MG63 (cell line): ENCODE measurements around the gene MTHFD1L. TPM values are rescaled to one million over a fixed set of nuclear protein-coding genes. Genes with fewer than 3 reads are reported as not detected.
A peak's percentile ranks its signal among the peaks of the same experiment; 100 is the strongest.
"Not testable (repeated sequence)": the region's sequence is repeated elsewhere in the genome, so short reads cannot be mapped to it uniquely, and the experiment has no call there.

Experiments
- DNase-seq: peaks from one replicate; pipeline ENCODE4 v3.0.0-alpha.2; 2020
- H3K27me3 ChIP-seq: fragments of 250-450 bp; sonication (Bioruptor Pico); 2 replicates; pipeline ENCODE4 v1.5.1; 2020; ENCODE audit warnings: mild to moderate bottlenecking, moderate library complexity
- H3K36me3 ChIP-seq: fragments of 250-450 bp; sonication (Bioruptor Pico); 2 replicates; pipeline ENCODE4 v1.5.1; 2020; ENCODE audit warnings: mild to moderate bottlenecking, moderate library complexity
- H3K4me3 ChIP-seq: fragments of 250-450 bp; sonication (Bioruptor Pico); 2 replicates; pipeline ENCODE4 v1.5.1; 2020; ENCODE audit warnings: mild to moderate bottlenecking, moderate library complexity
- H3K9me3 ChIP-seq: fragments of 250-450 bp; sonication (Bioruptor Pico); 2 replicates; pipeline ENCODE4 v1.5.1; 2020; ENCODE audit warnings: mild to moderate bottlenecking, moderate library complexity
- total RNA-seq: library from RNA; depleted of rRNA; stranded (reverse); fragments of >200 nt; shearing (Covaris generic); gene quantifications from 2 replicates; pipeline ENCODE4 v1.2.3, GENCODE V29; 2014; ENCODE audit warnings: low replicate concordance

The MTHFD1L gene
- total RNA-seq, 1 experiment from 2014 or later: 64.8 TPM

- Histone ChIP-seq H3K4me3 (no peak overlapping the region), H3K27me3 (no peaks in the 10 kb centered on the region), H3K9me3 (peaks cover 10% of the 10 kb centered on the region), H3K36me3 (peaks cover 44% of the 10 kb centered on the region)
- no peak for DNase-seq
Measured at GRCh38 chr6:151069641-151070040, 204.1 kb downstream of the MTHFD1L start.

GRCh38 chr6:151070631-151071051, 205.1 kb downstream of the MTHFD1L start:
- H3K36me3 ChIP-seq: peaks cover 43% of the 10 kb centered on the region

GRCh38 chr6:151071295-151071694, 205.8 kb downstream of the MTHFD1L start:
- H3K36me3 ChIP-seq: peaks cover 45% of the 10 kb centered on the region
- DNase-seq: peak; percentile 64
- peaks cover 19% of the 10 kb centered on the region for H3K9me3 ChIP-seq
- H3K4me3 ChIP-seq: peak overlapping the region; percentile 6; the same call in 1 of the 2 replicates
- no peaks in the 10 kb centered on the region for H3K27me3 ChIP-seq

More at GRCh38 chr6:151070631-151071051, 205.1 kb downstream of the MTHFD1L start:
- no peaks in the 10 kb centered on the region for H3K27me3 ChIP-seq
- peak; percentile 48 for DNase-seq
- H3K9me3 ChIP-seq: peaks cover 16% of the 10 kb centered on the region
- H3K4me3 ChIP-seq: peak overlapping the region; percentile 6; the same call in 1 of the 2 replicates

- Histone ChIP-seq H3K36me3 (peaks cover 58% of the 10 kb centered on the region), H3K4me3 (no peak overlapping the region), H3K27me3 (no peaks in the 10 kb centered on the region), H3K9me3 (peaks cover 19% of the 10 kb centered on the region)
- no peak for DNase-seq
Measured at GRCh38 chr6:151073146-151073545, 207.6 kb downstream of the MTHFD1L start.

- no peak for DNase-seq
- Histone ChIP-seq H3K9me3 (peaks cover 19% of the 10 kb centered on the region), H3K27me3 (no peaks in the 10 kb centered on the region), H3K4me3 (no peak overlapping the region), H3K36me3 (peaks cover 63% of the 10 kb centered on the region)
Measured at GRCh38 chr6:151073701-151074100, 208.2 kb downstream of the MTHFD1L start.

GRCh38 chr6:151075005-151075404, 209.5 kb downstream of the MTHFD1L start:
- peaks cover 65% of the 10 kb centered on the region for H3K36me3 ChIP-seq
- no peak for DNase-seq

DNA sequence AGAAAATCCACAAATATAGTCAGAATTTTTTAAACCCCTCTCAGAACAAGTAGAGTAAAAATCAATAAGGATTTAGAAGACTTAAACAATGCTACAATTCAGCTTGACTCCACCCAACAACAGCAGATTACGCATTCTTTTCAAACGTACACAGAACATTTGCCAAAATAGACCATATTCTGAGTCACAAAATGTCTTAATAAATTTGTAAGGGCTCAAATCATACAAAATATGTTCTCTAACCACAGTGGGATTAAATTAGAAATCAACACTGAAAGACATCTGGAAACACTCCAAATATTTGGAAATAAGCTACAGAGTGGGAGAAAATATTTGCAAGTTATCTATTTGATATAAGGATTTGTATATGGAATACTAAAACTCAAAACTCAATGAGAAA, 210.0 kb downstream of the MTHFD1L start:
- peaks cover 63% of the 10 kb centered on the region for H3K36me3 ChIP-seq
- DNase-seq: no peak

More at GRCh38 chr6:151075005-151075404, 209.5 kb downstream of the MTHFD1L start:
- H3K4me3 ChIP-seq: no peak overlapping the region
- peaks cover 19% of the 10 kb centered on the region for H3K9me3 ChIP-seq
- no peaks in the 10 kb centered on the region for H3K27me3 ChIP-seq

GRCh38 chr6:151075930-151076555, 210.5 kb downstream of the MTHFD1L start:
- DNase-seq: no peak
- H3K36me3 ChIP-seq: peaks cover 63% of the 10 kb centered on the region

More for the DNA sequence above, 210.0 kb downstream of the MTHFD1L start:
- H3K4me3 ChIP-seq: no peak overlapping the region
- no peaks in the 10 kb centered on the region for H3K27me3 ChIP-seq
- H3K9me3 ChIP-seq: peaks cover 19% of the 10 kb centered on the region

DNA sequence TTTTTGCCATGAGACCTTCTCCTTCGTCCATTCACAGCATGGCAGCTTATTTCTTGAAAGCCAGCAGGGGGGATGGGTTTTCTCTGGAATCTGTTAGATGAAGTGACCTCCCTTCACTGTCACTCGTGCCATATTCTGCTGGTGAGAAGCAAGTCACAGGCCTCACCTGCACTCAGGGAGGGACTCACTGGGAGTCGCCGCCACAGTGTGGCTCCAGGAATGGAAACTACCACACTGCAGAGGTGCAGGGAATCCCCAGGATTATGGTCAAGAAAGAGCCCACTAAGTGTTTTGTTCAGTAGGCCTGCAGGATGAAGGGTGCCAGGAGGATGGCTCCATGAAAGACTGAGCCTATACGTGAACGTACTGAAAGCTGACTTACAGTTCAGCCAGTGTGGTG, 213.2 kb downstream of the MTHFD1L start:
- no peaks in the 10 kb centered on the region for H3K27me3 ChIP-seq
- DNase-seq: no peak
- H3K4me3 ChIP-seq: no peak overlapping the region
- peaks cover 48% of the 10 kb centered on the region for H3K36me3 ChIP-seq
- H3K9me3 ChIP-seq: peaks cover 16% of the 10 kb centered on the region

More at GRCh38 chr6:151075930-151076555, 210.5 kb downstream of the MTHFD1L start:
- peaks cover 19% of the 10 kb centered on the region for H3K9me3 ChIP-seq
- H3K27me3 ChIP-seq: no peaks in the 10 kb centered on the region
- H3K4me3 ChIP-seq: no peak overlapping the region

DNA sequence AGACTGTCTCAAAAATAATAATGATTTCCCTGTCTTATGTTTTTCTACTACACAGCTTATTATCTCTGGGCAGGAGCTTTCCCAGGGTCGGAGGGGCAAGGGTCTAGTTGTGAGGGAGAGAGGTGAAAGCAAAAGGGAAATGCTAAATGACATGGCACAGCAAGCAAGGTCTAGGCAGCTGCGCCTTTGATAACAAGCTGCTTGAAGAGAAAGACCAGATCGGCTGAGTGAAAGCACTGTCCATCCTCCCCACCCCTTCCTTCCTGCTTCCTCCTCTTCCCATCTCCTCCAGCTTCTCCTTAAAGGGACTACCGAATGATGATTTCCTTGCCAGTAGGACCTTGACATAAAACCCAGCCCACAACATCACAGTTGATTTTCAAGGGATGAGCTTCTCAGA, 216.2 kb downstream of the MTHFD1L start:
- Histone ChIP-seq H3K4me3 (no peak overlapping the region), H3K36me3 (peaks cover 30% of the 10 kb centered on the region), H3K27me3 (no peaks in the 10 kb centered on the region), H3K9me3 (no peaks in the 10 kb centered on the region)
- DNase-seq: no peak

- Histone ChIP-seq H3K27me3 (no peaks in the 10 kb centered on the region), H3K9me3 (no peaks in the 10 kb centered on the region), H3K4me3 (no peak overlapping the region), H3K36me3 (peaks cover 26% of the 10 kb centered on the region)
- no peak for DNase-seq
Measured at GRCh38 chr6:151082079-151082478, 216.6 kb downstream of the MTHFD1L start.

- Histone ChIP-seq H3K27me3 (no peaks in the 10 kb centered on the region), H3K4me3 (no peak overlapping the region), H3K36me3 (peaks cover 14% of the 10 kb centered on the region), H3K9me3 (no peaks in the 10 kb centered on the region)
- no peak for DNase-seq
Measured at GRCh38 chr6:151084275-151084674, 218.8 kb downstream of the MTHFD1L start.

DNA sequence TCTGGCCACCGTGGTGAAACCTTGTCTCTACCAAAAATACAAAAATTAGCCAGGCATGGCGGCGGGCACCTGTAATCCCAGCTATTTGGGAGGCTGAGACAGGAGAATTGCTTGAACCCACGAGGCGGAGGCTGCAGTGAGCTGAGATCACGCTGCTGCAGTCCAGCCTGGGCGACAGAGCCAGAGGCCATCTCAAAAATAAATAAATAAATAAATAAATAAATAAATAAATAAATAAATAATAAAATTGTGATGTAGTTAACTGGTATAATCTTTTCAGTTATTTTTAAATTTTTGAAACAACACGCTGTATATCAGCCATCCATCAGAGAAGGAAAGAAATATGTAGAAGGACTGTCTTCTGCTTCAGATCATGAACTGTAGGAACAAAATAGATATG, 221.6 kb downstream of the MTHFD1L start:
- H3K4me3 ChIP-seq, H3K27me3 ChIP-seq, DNase-seq, H3K9me3 ChIP-seq: not testable (repeated sequence)
- H3K36me3 ChIP-seq: peaks cover 18% of the 10 kb centered on the region

DNA sequence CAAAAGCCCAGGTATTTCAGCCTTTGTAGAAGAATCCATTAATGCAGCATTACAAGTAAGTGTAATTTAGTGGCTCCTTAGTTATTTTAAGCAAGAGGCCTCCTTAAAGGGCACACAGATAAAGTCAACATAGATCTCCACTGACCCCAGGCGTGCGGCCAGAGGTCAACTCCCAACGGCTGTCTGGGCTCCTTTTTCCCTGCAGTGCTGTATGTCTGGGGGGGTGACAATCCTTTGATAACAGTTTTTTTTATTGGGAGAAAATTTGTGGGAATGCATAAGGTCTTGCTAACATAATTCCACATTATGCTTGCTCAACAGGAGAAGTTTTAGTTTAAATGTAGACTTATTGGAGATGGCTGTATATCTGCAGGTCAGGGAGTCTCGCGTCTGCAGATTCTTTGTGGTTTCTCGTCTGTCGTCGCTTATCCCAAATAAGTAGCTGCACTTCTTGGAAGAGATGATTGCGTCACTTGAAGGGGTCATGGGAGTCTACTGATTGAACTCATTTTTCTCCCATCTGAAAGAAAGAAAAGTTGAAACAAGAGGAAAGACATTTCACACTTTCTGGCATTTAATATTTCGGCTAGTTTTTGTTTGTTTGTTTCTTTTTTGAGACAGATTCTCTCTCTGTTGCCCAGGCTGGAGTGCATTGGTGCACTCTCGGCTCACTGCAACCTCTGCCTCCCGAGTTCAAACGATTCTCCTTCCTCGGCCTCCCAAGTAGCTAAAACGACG, 222.5 kb downstream of the MTHFD1L start:
- H3K9me3 ChIP-seq: no peaks in the 10 kb centered on the region
- H3K36me3 ChIP-seq: peaks cover 28% of the 10 kb centered on the region
- DNase-seq: no peak
- H3K4me3 ChIP-seq: no peak overlapping the region
- no peaks in the 10 kb centered on the region for H3K27me3 ChIP-seq

- Histone ChIP-seq H3K9me3 (no peaks in the 10 kb centered on the region), H3K36me3 (peaks cover 29% of the 10 kb centered on the region), H3K4me3 (no peak overlapping the region), H3K27me3 (no peaks in the 10 kb centered on the region)
- no peak for DNase-seq
Measured at GRCh38 chr6:151088599-151088935, 223.1 kb downstream of the MTHFD1L start.

DNA sequence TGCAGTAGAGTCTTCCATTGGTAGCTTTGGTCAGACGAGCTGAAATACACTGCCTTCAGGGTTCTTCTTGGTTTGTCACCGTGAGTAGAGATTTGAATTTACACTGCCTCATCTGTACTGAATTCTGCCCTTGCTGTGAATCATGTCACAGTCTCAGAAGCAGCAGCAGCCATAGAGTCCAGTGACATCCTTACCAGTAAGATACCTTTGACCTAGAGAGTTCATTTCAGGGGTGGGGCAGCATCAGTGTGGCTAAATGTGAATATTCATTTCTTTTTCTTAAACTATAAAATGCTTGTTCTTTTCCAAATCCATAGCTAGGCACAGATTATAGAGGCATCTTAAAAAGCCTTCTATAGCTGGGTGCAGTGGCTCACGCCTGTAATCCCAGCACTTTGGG, 223.5 kb downstream of the MTHFD1L start:
- Histone ChIP-seq H3K4me3 (no peak overlapping the region), H3K27me3 (no peaks in the 10 kb centered on the region), H3K9me3 (no peaks in the 10 kb centered on the region), H3K36me3 (peaks cover 31% of the 10 kb centered on the region)
- no peak for DNase-seq

DNA sequence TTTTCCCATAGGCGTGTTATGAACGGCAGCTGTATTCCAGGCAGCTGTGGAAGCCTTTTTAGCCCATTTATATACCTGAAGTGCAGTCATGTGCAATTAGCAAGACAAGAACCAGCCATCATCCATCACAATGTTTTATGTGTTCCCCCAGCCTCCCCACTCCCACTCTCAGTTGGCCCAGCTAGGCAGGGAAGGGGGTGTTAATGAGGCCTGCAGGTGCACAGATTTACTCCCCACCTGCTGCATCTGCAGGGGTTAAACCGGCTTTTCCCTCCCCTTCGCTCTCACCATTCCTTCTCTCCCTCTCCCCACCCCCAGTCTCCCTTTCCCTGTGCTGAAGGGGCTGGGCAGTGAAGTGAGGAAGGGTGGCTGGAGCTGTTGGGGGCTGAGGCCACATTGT, 224.5 kb downstream of the MTHFD1L start:
- no peak for DNase-seq
- Histone ChIP-seq H3K27me3 (no peaks in the 10 kb centered on the region), H3K9me3 (no peaks in the 10 kb centered on the region), H3K4me3 (no peak overlapping the region), H3K36me3 (peaks cover 35% of the 10 kb centered on the region)

DNA sequence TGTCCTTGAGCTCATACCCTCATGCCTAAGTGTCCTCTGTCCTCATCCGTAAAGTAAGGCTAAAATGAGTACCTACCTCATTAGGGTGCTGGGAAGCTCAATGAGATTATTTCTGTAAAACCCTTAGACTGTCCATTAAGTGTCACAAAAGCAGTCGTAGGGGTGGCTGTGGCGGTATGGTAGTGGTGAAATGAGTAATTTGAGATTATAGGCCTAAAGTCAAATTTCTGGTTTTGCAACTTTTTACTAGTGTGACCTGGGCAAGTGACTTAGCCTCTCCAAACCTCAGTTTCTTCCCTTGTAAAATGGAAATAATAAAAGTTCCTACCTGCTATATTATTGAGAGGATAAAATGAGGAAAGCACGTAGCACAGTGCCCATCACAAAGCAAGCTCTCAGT, 226.1 kb downstream of the MTHFD1L start:
- Histone ChIP-seq H3K9me3 (no peaks in the 10 kb centered on the region), H3K4me3 (no peak overlapping the region), H3K27me3 (no peaks in the 10 kb centered on the region), H3K36me3 (peaks cover 48% of the 10 kb centered on the region)
- DNase-seq: no peak
